GM18526 (cell line): Measurements from ENCODE around the gene OPN1SW.
A peak's percentile ranks its signal among the peaks of the same experiment; 100 is the strongest.

Source experiments
- POLR2A ChIP-seq: IDR thresholded peaks from 3 replicates; pipeline ENCODE4 v1.6.1; 2011; ENCODE audit not compliant: insufficient read length; ENCODE audit errors: extremely low read depth

The OPN1SW gene

DNA sequence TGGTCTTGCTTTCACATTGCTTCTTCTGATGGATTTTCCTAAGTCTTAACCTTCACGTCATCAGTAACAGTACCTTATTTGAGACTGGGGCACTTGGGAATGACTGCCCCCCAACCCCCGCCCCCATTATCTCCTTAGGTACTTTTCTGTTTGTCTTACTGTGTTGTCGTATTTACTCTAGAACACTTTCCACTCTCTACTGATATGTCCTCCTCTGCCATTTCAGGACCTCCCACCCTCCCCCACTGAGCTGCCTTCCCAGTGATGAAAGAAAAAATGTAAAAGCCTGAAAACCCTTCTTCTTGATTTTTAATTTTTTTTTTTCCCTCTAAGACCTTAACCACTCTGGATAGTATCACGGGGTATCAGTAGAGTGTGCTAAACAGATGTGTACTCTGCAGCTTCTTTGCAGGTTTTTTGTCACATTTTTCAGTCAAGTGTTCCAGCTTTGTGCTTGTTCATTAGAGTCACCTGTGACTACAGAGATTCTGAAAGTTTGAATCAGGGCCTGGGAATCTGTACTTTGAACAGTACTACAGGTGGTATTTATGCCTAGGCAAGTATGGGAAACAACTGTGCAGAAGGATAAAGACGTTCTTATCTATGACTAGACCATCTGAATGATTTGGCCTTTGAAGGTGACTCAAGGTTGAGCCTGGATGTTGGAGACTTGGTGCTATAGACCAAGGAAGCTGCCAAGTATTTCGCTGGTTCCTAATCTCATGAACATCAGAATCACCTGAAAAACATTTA is 28.1 kb downstream of the OPN1SW start:
- no peak for TF ChIP-seq POLR2A

DNA sequence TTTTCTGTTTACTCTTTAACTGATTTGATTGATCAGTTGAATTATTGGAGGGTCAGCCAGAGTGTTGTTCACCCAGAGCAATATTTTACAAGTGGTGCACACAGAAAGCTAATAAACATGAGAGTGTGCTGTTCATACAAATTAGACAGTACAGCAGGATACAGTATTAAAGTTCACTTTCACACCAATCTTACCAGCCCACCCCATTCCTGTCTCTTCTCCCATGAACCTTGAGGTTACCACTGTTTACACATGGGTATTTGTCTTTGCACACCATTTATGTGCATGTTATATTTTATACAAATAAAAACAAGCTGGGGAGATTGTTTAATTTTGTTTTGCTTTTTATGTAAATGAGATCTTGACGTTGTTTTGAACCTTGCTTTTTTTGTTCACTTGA is 29.9 kb downstream of the OPN1SW start:
- no peak for TF ChIP-seq POLR2A

DNA sequence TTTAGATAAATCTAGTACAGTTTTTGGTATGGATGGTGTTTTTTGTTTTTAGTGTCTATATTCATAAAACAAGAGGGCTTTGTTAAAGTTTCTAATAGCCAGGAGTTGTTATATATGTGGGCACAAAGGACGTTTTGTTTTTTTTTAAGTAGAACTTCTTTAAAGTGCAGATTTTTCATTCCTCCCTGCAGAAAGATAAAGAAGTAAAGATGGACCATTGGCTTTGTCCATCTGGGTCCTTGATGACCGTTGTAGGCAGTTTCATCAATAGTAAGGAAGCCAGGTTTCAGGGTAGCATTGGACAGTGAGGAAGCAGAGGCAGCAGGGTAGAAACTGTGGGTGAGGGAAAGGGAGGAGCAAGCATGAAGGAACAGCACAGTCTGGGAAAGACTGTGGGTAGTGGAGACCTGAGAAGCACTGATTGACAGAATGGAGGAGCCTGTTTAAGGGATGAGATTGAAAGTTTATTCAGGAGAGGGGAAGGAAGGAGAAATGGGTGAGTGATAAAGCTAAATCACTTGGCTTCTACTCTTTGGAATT is 31.2 kb downstream of the OPN1SW start:
- TF ChIP-seq POLR2A, result no peak

DNA sequence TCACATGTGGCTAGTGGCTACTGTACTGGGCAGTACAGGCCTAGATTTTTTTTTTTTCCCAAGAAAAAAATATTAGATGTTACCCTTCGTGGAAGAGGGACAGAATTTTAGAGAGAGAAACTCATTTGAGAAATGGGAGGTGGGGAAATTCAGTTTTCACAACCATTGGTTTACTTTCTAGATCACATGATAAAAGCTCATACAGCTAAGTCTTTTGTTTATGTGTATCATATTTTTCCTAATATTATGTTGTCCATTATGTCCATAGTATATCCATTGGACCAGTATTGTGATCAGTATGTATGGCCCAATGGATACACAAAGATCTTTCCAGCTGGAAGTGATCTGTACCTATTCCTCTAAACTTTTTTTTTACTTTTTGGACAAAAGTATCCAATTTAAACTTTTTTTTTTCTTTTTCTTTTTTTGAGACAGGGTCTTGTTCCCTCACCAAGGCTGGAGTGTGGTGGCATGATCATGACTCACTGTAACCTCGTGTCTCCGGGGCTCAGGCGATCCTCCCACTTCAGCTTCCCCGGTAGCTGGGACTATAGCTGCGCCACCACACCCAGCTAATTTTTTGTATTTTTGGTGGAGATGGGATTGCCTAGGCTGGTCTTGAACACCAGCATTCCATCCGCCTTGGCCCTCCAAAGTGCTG is 32.4 kb downstream of the OPN1SW start:
- TF ChIP-seq POLR2A, result no peak

DNA sequence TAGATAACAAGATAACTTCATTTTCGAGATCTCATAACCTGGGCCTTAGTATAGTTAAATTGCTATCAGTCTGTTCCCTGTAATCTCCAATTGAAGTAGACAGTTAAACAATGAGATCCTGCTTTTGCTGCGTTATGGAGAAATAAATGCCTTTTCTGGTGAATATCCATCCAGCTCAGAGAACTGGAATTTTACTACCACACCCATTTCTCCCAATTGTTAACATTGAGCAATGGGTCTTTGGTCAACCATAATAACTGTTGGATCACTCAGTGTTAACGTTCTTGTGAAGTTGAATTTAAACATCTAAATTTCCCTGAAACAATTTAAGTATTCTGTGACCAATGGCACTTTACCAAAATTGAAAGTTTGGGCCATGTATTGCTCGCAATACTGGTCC is 33.4 kb downstream of the OPN1SW start:
- no peak for TF ChIP-seq POLR2A

DNA sequence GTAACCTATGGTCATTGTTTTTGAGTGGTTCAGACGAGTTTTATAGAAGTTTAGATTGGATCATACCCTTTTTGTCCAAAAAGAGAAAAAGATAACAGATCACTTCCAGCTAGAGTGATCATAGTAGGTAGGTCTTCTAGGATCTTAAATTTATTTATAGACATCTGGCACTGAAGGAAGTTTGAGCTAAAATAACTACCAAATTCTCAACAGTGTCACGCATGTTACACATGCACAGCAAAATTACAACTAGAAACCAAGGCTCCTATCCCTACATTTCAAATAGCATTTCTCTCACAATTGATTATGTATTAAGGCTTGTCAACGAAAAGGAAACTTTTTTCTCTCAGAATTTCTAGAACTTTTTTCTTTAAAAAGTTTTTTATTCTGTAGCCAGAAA is 34.1 kb downstream of the OPN1SW start:
- TF ChIP-seq POLR2A, result no peak

DNA sequence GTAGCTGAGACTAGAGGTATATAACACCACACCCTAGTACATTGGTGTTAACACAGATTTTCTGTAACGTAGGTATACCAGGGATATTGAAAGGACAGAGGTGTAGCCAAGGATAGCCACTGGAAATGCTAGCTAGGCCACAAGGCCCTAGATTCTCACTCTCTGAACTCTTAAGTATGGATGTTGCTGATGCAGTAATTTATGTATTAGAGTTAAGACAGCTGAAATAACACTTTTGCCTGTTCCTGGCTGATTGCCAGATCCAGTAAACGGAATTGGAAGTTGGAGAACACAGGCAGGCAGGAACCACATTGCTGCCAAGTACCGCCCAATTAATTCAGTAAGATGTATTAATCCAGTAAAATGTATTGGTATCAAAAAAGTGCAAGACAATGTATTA is 34.6 kb downstream of the OPN1SW start:
- no peak for TF ChIP-seq POLR2A

DNA sequence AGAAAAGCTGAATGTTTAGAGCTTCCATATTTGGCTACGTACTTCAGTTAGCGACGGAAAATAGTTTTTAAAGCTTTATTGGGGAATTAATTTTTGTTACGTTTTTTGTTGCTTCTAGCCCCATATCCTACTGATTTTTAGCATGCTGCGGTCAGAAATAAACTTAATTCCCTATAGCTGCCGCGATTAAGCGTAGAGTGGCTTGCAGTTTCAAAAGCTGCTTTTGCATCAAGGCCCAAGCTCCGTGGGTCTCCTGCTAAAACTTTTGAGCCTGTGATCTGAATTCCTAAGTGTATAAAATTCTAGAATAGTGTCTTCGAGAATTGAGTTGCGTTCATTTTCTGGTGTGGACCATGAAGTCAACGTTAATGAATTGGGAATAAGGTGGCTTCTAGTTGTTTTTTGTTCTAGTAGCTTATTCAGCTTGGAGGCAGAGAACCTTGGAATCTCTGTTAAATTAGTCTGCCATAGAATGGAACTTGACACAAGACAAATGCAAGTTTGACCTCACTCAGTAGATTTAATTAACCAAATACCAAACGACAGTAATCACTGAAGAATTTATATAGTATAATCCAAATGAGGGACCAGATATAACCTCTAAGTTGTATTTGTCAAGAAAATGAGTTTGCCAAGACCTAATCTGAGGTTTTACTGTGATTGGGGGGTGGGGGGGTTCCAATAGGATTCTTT is 35.5 kb downstream of the OPN1SW start:
- TF ChIP-seq POLR2A, result no peak

DNA sequence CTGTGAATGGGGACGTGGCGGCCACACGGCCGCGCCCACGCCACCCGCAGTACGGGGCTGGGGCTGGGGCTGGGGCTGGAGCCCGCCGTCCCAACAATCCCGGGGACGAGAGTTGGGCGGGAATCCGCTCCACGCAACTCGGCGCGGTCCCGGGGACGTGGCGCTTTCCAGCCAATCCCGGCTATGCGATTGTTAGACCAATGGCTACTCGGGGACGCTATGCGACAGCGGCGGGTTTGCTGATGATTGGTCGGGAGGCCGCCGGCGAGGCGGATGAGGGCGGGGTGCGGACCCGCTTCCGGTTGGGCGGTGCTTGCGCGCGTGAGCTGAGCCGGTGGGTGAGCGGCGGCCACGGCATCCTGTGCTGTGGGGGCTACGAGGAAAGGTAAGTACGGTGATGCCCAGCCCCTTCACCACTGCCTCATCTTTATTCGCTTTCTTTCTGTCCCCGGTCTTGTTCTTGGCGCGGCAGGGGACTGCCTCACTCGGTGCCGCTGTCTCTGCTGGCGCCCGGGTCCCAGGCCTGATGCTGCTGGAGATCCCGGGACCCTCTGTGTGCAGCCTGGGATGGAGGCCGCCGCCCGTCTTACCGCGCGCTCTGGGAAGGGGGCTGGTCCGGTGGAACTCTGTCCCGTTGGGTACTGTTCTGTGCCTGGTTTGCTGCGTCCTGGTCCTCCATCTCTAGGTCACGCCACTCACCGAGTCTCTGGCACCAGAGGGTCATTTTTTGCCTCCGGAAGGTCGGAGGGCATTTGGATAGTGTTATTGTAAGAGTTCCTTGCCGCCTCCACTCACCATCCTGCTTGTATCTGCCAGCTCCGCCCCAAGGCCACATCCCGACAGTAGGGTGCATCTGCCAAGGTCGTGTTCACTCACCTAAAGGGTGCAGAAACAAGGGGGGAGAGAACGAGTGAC is 36.3 kb downstream of the OPN1SW start, which contains the start of gene CALU:
TSS of gene CALU (plus strand) at position 312 of the 915 bp plus-strand sequence. CDS start 9,225 bp downstream, outside the sequence.
- peak; percentile 78 for TF ChIP-seq POLR2A

DNA sequence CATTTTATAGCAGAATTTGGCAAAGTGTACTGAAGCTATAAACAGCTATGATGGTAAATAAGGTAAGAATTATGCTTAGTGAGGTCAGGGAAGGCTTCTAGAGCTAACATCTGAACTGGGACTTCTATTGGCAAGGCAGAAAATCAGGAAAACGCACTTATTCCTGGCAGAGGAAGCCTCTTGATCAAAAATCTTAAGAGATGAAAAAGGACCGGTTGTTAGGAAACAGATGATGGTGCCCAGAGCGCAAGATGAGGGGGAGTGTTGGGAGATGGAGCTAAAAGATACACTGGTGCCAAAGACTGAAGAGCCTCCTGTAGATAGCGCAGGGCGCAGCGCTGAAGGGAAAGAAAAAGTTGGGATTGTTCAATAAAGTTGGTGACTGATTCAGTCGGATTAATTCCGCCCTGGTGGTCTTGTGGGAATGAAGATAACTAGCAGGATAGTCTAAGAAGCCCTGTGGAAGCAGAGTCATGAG is 37.0 kb downstream of the OPN1SW start:
- no peak for TF ChIP-seq POLR2A

DNA sequence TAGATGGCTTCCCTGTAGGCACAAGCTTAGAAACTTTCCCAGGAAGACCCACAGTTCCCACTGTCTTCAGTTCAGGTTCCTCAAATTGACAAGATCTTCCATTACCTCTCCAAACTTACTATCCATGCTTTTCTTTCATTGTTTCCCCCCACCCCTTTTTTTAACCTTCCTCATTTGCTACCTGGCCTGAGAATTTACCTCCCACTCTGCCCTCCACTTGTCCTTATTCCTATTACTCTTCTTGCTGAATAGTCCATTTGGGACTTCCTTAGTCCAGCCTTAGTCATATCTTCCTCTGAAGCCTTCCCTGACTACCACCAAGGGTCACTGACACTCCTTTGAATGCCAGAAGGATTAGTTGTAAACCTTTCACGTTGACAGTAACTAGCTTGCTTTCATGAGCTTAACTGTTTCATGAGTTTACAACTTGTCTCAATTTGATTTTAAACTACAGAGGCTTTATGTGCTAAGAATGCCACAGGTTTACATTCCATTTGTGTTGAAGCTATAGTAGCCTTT is 37.7 kb downstream of the OPN1SW start:
- no peak for TF ChIP-seq POLR2A

DNA sequence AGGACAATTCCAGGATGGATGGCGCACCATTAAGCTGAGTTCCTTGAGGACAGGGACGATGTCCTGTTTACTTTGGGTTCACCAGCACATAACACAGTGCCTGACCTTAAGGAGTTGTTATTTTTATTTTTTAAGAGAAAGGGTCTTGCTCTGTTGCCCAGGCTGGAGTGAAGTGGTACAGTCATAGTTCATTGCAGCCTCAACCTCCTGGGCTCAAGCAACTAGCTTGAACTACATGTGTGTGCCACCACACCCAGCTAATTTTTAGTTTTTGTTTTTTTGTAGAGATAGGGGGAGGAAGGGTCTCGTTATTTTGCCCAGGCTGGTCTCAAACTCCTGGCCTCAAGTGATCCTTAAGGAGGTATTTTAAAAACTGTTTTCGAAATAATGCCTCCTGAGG is 38.2 kb downstream of the OPN1SW start:
- TF ChIP-seq POLR2A, result no peak

DNA sequence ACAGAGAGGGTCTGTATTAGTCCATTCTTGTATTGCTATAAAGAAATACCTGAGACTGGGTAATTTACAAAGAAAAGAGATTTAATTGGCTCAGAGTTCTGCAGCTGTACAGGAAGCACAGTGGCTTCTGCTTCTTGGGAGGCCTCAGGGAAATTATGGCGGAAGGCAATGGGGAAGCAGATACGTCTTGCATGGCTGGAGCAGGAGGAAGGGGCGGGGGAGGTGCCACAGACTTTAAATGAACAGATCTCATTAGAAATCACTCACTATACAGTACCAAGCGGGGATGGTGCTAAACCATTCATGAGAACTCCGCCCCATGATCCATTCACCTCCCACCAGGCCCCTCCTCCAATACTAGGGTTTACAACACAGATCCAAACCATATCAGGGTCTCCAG is 40.2 kb downstream of the OPN1SW start:
- TF ChIP-seq POLR2A, result no peak

DNA sequence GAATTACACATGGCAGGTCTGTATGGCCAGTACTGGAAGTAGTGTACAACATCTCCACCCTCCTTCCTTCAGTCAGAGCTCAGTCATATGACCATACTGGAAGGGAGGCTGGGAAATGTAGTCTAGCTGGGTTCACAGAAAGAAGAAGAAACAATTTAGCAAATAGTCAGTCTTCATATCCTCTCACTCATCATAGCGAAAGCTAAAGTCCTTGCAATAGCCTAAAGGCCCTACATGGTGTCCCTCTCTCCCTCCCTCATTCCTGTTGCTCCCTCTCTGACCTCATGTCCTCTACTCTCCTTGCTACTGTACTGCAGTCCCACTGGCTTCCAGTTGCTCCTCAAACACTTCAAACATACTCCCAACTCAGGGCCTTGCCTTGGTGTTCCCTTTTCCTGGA is 40.7 kb downstream of the OPN1SW start:
- TF ChIP-seq POLR2A, result no peak
